ENCODE measurements around the gene CSF2RB.
"Not testable (repeated sequence)": the region's sequence is repeated elsewhere in the genome, so short reads cannot be mapped to it uniquely, and the experiment has no call there.

The CSF2RB gene

DNA sequence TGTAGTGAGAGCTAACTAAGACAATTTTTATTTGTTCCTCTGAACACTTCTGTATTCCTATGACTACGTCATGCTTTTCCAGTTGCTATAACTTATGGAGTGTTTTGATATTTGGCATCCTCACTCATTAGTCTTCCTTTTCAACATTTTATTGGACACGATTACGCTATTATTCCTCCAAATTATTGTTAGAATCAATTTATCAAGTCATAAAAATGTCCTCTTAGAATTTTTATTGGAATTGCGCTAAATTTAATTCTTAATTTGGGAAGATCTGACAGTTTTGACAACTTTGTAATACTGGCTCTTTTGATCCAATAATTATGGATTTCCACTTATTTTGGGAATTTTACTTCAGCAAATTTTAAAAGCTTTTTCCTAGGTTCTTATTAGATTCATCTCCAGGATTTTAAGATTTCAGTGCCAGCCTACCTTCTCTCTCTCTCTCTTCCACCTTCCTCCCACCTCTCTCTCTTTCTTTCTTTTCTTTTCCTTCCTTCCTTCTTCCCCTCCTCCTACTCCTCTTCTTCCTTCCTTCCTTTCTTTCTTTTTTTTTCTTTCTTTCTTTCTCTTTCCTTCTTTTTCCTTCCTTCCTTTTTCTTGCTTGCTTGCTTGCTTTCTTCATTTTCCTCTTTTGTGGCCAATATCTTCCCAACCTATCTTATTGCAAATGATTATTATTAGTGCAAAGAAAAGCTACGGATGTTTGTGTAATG, 55.0 kb downstream of the CSF2RB start:
- no peak for DNase-seq (ENCODE audit: low spot score)

DNA sequence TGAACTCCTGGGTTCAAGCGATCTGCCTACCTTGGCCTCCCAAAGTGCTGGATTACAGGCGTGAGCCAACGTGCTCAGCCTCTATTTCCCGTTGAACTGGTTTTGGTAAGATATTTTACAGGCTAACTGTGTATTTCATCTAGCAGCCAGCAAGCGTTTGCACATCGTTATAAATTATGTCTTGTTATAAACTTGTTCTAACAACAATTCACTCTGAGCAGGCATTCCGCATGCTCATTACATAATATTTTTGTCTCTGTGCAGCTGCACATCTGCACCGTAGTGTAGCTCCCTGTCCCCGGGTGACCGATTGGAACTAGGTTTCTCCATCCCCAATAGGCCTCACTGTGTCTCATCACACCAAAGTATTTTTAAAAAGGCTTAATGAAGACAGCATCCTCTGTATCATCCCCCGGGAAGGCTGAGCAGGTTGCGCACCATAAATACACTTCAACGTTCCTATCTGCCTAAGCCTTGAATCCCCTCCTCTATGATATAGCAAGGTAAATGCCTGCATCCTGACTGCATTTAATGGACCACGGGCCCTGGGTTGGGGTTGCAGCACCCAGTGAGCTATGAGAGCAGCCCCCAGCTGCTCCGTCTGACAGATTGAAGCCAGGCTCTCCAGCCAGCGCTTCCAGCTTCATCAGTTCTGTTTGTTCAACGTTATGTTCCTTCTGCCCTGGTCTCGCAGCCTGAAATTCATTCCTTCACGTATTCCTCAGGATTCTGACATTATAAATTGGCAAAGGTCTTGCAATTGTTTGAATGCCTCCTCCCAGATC, 58.1 kb downstream of the CSF2RB start:
- DNase-seq (ENCODE audit: low spot score), result no peak

DNA sequence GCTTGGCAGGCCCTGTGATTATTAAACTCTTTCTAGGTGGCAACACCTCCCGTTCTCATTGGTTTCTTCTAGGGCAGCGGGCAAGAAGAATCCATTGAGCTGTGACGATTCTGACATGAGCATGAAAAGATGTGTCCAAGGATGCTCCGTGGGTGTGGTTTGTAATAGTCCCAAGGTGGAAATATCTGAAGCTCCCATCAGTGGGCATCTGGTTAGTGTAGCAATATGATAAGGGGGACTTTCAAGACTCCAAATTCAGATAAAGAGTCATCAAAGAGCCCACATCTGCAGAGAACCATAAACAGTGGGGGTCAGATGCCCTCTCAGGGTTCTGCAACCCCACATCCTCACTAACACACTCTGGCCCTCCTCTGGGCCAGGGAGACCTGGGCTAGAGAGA, 63.2 kb downstream of the CSF2RB start:
- DNase-seq (ENCODE audit: low spot score), result no peak

DNA sequence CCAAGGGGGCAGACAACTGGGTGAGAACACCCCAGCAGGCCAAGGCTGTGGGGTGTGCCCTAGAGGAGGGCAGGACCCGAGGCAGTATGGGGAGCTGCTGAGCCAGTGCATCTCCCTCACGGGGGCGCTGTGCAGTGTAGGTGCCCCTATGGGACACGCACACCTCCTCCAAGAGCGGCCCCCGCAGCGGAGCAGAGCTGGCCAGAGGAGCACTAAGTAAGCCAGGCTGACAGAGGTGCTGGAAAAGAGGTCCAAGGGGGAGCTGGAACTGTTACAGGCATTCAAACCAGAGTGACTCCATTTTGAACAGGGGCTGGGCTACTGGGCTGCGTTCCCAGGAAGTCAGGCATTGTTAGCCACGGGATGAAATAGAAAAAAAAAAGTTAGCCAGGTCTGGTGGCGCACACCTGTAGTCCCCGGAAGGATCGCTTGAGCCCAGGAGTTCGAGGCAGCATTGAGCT, 64.0 kb downstream of the CSF2RB start:
- DNase-seq (ENCODE audit: low spot score), result peak; percentile 20

DNA sequence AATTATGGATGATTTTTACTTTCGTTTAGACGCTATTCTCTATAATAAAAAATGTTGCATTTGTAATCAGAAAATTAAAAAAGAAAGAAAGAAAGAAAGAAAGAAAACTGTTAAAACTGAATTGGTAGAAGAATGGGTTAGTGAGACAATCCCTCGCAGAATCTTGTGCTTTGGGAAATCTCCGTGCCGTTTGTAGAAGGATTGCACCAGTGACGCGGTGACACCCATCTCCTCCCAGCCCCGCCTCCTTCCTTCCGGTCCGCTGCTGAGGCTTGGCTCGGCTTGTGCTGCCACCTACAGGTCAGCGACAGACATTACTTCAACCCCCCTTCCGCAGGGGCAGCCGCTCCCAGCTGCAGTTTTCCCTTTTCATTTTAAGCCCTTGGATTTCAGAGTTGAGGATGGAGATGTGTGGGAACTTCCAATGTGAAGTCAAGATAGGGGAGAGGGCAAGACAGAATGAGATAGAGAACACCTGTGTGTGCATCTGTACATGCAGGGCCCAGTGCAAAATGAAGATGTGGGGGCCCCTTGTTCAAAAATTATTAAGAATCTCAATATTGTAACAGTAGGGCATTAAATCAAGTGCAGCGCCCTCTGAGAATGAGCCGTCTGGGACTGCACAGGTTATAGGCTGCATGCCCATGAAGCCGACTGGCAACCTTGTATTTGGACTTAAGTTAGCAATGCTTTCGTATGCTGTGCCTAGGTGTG, 64.7 kb downstream of the CSF2RB start:
- peak; percentile 80 for DNase-seq (ENCODE audit: low spot score)

DNA sequence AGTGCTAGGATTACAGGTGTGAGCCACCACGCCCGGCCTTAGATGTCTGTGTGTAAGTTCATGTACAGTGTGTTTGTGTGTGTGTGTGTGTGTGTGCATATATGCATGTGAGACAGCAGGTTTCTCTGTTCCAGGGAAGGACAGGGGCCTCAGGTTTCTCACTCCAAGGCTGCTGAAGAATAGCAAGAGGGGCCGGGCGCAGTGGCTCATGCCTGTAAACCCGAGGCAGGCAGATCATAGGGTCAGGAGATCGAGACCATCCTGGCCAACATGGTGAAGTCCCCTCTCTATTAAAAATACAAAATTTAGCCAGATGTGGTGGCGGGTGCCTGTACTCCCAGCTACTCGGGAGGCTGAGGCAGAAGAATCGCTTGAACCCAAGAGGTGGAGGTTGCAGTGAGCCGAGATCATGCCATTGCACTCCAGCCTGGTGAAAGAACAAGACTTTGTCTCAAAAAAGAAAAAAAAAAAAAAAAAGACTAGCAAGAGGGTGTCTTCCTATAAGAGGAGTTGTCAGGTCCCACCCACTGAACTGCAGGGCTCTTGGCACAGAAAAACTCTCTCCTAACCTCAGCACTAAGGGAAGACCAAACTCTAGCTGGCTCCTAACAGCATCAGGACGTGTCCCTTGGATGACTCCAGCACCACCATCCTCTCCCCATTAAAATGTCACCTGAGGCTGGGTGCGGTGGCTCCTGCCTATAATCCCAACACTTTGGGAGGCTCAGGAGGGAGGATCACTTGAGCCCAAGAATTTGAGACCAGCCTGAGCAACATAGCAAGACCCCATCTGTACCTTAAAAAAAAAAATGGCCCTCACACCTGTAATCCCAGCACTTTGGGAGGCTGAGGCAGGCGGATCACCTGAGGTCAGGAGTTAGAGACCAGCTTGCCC, 65.8 kb downstream of the CSF2RB start:
- DNase-seq (ENCODE audit: low spot score), result no peak

DNA sequence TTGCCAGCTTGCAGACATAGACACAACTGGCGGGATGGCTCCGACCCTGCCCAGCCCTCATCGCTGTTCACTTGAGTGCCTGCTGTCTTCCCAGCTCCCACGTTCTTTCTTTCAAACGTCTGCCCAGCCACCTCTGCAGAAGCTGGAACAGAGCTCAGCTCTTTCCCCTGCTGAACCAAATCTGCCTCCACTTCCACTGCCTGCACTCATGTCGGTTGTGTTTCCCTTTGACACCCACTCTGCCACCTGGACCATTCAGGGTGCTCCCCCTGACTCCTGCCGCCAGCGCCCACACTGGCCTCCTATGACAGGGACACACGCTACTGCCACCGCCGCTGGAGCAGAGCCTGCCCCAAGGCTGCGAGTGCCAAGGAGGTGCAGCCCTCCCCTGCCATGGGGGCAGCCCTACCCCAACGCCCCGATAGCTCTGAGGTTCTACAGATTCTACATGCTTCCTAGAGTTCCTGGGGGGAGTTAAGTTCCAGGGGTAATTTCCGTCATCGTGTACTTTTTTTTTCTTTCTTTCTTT, 67.9 kb downstream of the CSF2RB start:
- no peak for DNase-seq (ENCODE audit: low spot score)

DNA sequence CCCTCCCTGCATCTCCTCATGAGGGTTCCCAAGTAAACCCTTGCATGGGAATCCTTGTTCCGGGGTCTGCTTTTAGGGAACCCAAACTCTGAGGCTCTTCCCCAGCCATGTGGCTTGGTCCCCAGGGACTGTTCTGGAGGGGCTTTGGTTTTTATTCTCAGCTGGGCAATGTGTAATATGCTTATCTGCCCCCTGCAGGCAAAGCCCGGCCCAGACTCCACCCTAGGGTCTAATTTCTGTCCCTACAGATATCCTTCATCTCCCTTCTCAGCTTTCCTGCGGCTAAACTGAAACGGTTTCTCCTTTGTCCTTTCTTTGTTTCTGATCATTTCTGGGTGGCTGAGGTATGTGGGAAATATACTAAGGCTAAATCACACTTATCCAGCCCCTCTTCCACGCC, 68.7 kb downstream of the CSF2RB start:
- no peak for DNase-seq (ENCODE audit: low spot score)

DNA sequence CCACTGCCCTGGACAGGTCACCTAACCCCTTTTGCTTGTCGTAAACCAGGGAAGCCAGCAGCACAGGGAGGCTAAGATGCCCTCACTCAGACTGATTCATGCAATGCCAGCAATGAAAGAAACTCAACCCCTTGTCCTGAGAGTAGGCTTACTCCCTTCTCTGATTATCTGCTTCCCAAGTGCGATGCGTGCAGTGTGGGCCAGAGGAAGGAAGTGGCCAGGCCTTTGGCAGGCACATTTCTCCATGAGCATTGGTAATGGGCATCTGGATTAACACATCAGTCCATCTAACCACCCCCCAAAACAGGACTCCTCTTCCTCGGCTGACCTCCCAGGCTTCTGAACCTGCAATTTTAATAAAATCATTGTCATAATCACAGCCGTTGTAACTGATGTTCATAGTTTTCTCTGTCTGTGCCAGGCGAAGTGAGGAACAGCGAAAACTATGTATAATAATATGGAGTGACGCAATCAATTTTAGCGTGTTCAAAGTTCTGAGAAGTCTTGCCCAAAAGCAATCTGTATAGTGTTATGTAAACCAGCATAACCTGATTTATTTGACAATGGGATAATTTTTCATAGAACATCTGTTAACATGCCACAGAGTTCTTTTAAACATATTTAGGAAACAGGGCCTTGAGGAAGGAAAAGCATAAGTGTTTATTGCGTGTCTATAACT, 71.9 kb downstream of the CSF2RB start:
- no peak for DNase-seq (ENCODE audit: low spot score)

DNA sequence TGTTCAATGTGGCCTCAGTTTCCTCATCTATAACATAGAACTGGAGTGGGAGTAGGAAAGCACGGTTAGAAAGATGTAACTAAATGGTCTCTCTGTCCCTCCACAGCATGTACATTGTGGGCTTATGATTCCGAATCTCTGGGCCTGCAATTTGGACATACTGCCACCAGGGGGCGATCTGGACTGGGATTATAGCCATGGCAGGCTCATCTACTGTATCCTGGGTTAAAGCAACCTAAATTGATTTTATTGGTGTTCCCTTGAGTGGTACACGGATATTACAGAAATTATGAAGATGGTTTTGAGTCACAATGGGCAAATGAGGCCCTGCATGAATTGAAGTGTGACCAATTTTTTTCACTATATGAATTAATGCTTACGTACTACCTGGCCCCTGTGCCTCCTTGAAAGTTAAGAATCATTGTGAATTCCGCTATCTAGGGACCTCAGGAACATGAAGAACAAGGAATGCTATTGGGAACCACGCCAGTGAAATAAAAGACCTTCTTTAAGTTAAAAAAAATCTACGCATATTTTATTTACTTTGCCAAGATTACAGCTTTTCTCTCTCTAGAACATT, 72.9 kb downstream of the CSF2RB start:
- DNase-seq (ENCODE audit: low spot score), result peak; percentile 20

DNA sequence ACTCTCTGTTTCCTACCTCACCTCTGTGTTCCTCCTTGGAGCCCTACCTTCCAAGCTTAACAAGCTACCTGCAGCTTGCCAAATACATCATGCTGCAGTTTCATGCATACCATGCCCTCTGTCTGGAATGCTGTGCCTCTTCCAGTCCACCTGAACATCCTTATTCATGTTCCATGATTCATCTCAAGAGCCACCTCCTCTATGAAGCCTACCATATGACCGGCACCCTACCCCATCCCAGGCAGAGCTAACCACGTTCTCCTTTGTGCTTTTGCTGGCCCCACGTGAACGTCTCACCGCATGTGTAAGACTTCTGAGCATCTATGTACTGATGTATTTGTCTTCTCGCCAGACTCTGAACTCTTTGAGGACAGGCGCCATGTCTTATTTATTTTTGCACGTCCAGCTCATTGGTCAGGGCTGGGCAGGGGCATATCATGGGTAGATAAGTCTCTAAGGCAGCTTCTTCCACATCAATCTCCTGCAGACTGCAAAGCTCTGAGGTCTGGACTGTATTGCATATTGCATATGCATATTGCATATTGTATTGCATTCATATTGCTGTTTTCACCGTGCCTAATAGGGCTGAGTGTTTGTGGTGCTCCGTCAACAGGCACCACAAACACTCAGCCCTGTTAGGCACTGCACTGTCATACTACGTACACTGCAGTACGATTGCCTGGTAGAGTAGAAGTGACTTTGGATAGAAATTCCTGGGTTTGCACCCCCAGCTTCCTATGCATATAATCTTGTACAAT, 74.8 kb downstream of the CSF2RB start:
- DNase-seq (ENCODE audit: low spot score), result no peak

DNA sequence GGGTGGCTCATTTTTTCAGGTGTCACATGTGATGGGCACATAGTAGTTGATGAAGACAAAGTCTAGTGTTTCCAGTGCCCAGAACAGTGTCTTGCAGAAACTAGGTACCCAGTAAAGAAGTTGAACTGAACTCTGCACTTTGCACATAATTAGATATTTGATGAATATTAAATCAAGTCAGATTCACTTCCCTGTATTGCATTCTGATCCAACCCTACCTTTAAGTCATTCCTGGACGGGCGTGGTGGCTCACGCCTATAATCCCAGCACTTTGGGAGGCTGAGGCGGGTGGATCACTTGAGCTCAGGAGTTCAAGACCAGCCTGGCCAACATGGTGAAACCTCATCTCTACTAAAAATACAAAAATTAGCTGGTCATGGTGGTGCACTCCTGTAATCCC, 75.6 kb downstream of the CSF2RB start:
- DNase-seq (ENCODE audit: low spot score), result not testable (repeated sequence)

All from kidney tubule cell (primary cell).